HFF-Myc (cell line): ENCODE data around the gene DNLZ.
A peak's percentile ranks its signal among the peaks of the same experiment; 100 is the strongest.

Experiments
- DNase-seq: peaks from one replicate; pipeline ENCODE4 v3.0.0-alpha.2; 2011; ENCODE audit warnings: low read depth; ENCODE audit errors: extremely low read depth
- H3K4me3 ChIP-seq: replicated peaks from 2 replicates; pipeline ENCODE4 v1.5.1; 2011; ENCODE audit warnings: low read depth, mild to moderate bottlenecking, control low read depth, low read length
- CTCF ChIP-seq: IDR thresholded peaks from 2 replicates; pipeline ENCODE4 v1.5.1; 2012; ENCODE audit warnings: mild to moderate bottlenecking, low read depth, low read length, control low read depth; ENCODE audit errors: missing control alignments

The DNLZ gene

GRCh38 chr9:136375096-136375495 is 11.6 kb upstream of the DNLZ start:
- TF ChIP-seq CTCF = no peak
- DNase-seq = no peak

GRCh38 chr9:136374183-136374575 is 10.6 kb upstream of the DNLZ start:
- no peak for TF ChIP-seq CTCF
- DNase-seq = no peak
- H3K4me3 ChIP-seq = no peak overlapping the region

More at GRCh38 chr9:136375096-136375495, 11.6 kb upstream of the DNLZ start:
- H3K4me3 ChIP-seq = no peak overlapping the region

- no peak for TF ChIP-seq CTCF
- no peak for DNase-seq
- H3K4me3 ChIP-seq = peak within 1 kb of the TSS; percentile 23
Measured at GRCh38 chr9:136373300-136374182, 10.0 kb upstream of the DNLZ start, which contains the start of gene CARD9. Gene CARD9 (minus strand): TSS chr9:136373669. CDS start chr9:136372078, 1,591 bp downstream.

GRCh38 chr9:136372561-136373299 is 9.2 kb upstream of the DNLZ start:
- peak overlapping the region; percentile 23 for H3K4me3 ChIP-seq

GRCh38 chr9:136372006-136372405 is 8.5 kb upstream of the DNLZ start:
- DNase-seq = no peak
- no peak for TF ChIP-seq CTCF
- no peak overlapping the region for H3K4me3 ChIP-seq

More at GRCh38 chr9:136372561-136373299, 9.2 kb upstream of the DNLZ start:
- TF ChIP-seq CTCF = peak; percentile 43
- DNase-seq = no peak

GRCh38 chr9:136371533-136371880 is 8.0 kb upstream of the DNLZ start:
- no peak for TF ChIP-seq CTCF
- H3K4me3 ChIP-seq = no peak overlapping the region
- DNase-seq = no peak
